ENCODE measurements around the gene OGFRL1. TPM values are rescaled to one million over a fixed set of nuclear protein-coding genes. Genes with fewer than 3 reads are reported as not detected.

OGFRL1 gene
- total RNA-seq, 1 experiment from 2014 or later = 5.4 TPM

GRCh38 chr6:71252410-71252809 is 36.2 kb upstream of the OGFRL1 start:
- ChIA-PET POLR2A (no interaction called here), CTCF (no interaction called here)
- Mint-ChIP-seq H3K27ac (peak overlapping the region; percentile 67; the same call in 1 of the 2 replicates), H3K36me3 (peaks cover 3% of the 10 kb centered on the region; the same call in 1 of the 2 replicates), H3K9me3 (peaks cover 10% of the 10 kb centered on the region), H3K4me3 (no peak overlapping the region), H3K4me1 (peaks cover 66% of the 10 kb centered on the region), H3K27me3 (ENCODE audit: low read depth) (no peaks in the 10 kb centered on the region)
- ATAC-seq = no peak
- TF ChIP-seq FOXK1 (CRISPR knock-in tag; IDR thresholded peaks at IDR 0.05) = no peak
- no peak for TF ChIP-seq ARID4B (CRISPR knock-in tag; IDR thresholded peaks at IDR 0.05; ENCODE audit: borderline replicate concordance)
- no peak for TF ChIP-seq OVOL2 (CRISPR knock-in tag; IDR thresholded peaks at IDR 0.05; ENCODE audit: borderline replicate concordance)
- no peak for TF ChIP-seq ERG (CRISPR knock-in tag; IDR thresholded peaks at IDR 0.05)
- no peak for TF ChIP-seq SMAD4 (CRISPR knock-in tag; IDR thresholded peaks at IDR 0.05)
- no peak for TF ChIP-seq PREB (CRISPR knock-in tag; IDR thresholded peaks at IDR 0.05; ENCODE audit: borderline replicate concordance)
- TF ChIP-seq ZNF425 (CRISPR knock-in tag; conservative IDR thresholded peaks at IDR 0.05) = no peak
- no peak for TF ChIP-seq ZNF416 (CRISPR knock-in tag; IDR thresholded peaks at IDR 0.05)
- no peak for TF ChIP-seq CDX4 (CRISPR knock-in tag; IDR thresholded peaks at IDR 0.05; ENCODE audit: borderline replicate concordance)
- TF ChIP-seq TP53 (CRISPR knock-in tag; IDR thresholded peaks at IDR 0.05) = no peak
- no peak for TF ChIP-seq ATF1 (CRISPR knock-in tag; IDR thresholded peaks at IDR 0.05)
- TF ChIP-seq ESRRA (CRISPR knock-in tag; IDR thresholded peaks at IDR 0.05; ENCODE audit: borderline replicate concordance) = no peak
- DNase-seq (ENCODE audit: low spot score) = no peak

GRCh38 chr6:71252960-71253359 is 35.7 kb upstream of the OGFRL1 start:
- peaks cover 66% of the 10 kb centered on the region for H3K4me1 Mint-ChIP-seq
- POLR2A ChIA-PET = no interaction called here
- H3K27me3 Mint-ChIP-seq (ENCODE audit: low read depth) = no peaks in the 10 kb centered on the region
- no peak overlapping the region for H3K27ac Mint-ChIP-seq
- H3K4me3 Mint-ChIP-seq = no peak overlapping the region
- no peak for ATAC-seq
- peaks cover 10% of the 10 kb centered on the region for H3K9me3 Mint-ChIP-seq
- peaks cover 3% of the 10 kb centered on the region; the same call in 1 of the 2 replicates for H3K36me3 Mint-ChIP-seq
- CTCF ChIA-PET = no interaction called here
- no peak for DNase-seq (ENCODE audit: low spot score)
- TF ChIP-seq AFF4 (CRISPR knock-in tag; IDR thresholded peaks at IDR 0.05; ENCODE audit: borderline replicate concordance) (no peak), TEAD4 (CRISPR knock-in tag; IDR thresholded peaks at IDR 0.05) (no peak), PRDM15 (CRISPR knock-in tag; IDR thresholded peaks at IDR 0.05) (no peak), ATF3 (CRISPR knock-in tag; conservative IDR thresholded peaks at IDR 0.05) (no peak), TP53 (CRISPR knock-in tag; IDR thresholded peaks at IDR 0.05) (no peak), FOXJ3 (CRISPR knock-in tag; IDR thresholded peaks at IDR 0.05; ENCODE audit: borderline replicate concordance) (no peak)

All from WTC11 (cell line).